ENCODE data around the gene CCN2.

DNA sequence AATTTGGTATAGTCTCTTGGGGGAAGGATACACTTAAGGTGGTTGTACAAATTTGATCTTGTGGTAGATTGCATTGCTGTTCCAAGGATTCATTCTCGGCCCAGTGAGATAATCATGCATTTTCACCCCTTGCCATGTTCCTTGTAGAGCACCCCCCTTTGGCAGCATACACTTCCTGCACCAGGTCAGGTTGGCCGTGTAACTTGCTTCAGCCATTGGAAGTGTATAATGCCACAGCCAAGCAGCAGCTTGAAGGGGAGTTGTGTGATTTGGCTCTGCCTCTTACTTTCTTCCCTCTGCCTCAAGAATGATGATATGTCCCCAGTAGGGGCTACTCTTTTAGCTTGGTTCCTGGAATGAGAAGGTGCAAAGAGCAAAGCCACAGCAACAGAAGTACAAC, 21.9 kb downstream of the CCN2 start:
- TF ChIP-seq, protein P1, sequence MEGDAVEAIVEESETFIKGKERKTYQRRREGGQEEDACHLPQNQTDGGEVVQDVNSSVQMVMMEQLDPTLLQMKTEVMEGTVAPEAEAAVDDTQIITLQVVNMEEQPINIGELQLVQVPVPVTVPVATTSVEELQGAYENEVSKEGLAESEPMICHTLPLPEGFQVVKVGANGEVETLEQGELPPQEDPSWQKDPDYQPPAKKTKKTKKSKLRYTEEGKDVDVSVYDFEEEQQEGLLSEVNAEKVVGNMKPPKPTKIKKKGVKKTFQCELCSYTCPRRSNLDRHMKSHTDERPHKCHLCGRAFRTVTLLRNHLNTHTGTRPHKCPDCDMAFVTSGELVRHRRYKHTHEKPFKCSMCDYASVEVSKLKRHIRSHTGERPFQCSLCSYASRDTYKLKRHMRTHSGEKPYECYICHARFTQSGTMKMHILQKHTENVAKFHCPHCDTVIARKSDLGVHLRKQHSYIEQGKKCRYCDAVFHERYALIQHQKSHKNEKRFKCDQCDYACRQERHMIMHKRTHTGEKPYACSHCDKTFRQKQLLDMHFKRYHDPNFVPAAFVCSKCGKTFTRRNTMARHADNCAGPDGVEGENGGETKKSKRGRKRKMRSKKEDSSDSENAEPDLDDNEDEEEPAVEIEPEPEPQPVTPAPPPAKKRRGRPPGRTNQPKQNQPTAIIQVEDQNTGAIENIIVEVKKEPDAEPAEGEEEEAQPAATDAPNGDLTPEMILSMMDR (conservative IDR thresholded peaks at IDR 0.05; ENCODE audit: low read length) = peak; percentile 62
- TF ChIP-seq EZH2phosphoT487 (IDR thresholded peaks at IDR 0.05; ENCODE audit: borderline replicate concordance, low read depth, low read length) = no peak

All from OCI-LY7 (cell line).